Naive thymus-derived CD4-positive, alpha-beta T cell (primary cell): ENCODE data around the gene IL1RAPL2. TPM values are rescaled to one million over a fixed set of nuclear protein-coding genes. Genes with fewer than 3 reads are reported as not detected.

ENCODE experiments used
- ATAC-seq: fragments of 150-1000 bp; cut with Tn5 transposase; 2 replicates; pipeline ENCODE4 v1.10.0; 2021; ENCODE audit warnings: mild to moderate bottlenecking, moderate library complexity
- CTCF ChIA-PET: fragments of 350-600 bp; sonication (Branson Sonifier 250); formaldehyde crosslinking; loops from one replicate; lab custom pipeline; 2021; ENCODE audit warnings: antibody characterized with exemption; lab: Charles Lee
- POLR2A ChIA-PET: fragments of 350-600 bp; sonication (Branson Sonifier 250); formaldehyde crosslinking; loops from one replicate; lab custom pipeline; 2021; ENCODE audit warnings: antibody characterized with exemption, inconsistent platforms; lab: Charles Lee
- DNase-seq, 9 donors: peaks; one replicate each; pipeline versions ENCODE4 v3.0.0 to v3.0.0-alpha.2; 2020 to 2022; ENCODE audit warnings: mixed read lengths in 1 of 9
- H3K27ac ChIP-seq: one replicate; pipeline ENCODE4 v1.7.0; 2013; ENCODE audit warnings: mild to moderate bottlenecking, low read depth, low read length, moderate library complexity
- H3K27me3 ChIP-seq, 2 donors: one replicate each; pipeline ENCODE4 v1.7.0; 2013; ENCODE audit warnings: low read length in 2 of 2, mild to moderate bottlenecking in 2 of 2, moderate library complexity in 2 of 2; ENCODE audit not compliant: control insufficient read depth in 2 of 2, insufficient read depth in 2 of 2
- H3K36me3 ChIP-seq, 3 experiments: 1 replicate in 2 of 3; 2 replicates in 1 of 3; pipeline ENCODE4 v1.7.0; 2013; ENCODE audit warnings: low read length in 3 of 3, mild to moderate bottlenecking in 3 of 3, moderate library complexity in 1 of 3; ENCODE audit not compliant: insufficient read depth in 3 of 3, control insufficient read depth in 2 of 3
- H3K4me1 ChIP-seq, 2 donors: one replicate each; pipeline ENCODE4 v1.7.0; 2013; ENCODE audit warnings: low read length in 2 of 2, mild to moderate bottlenecking in 2 of 2, moderate library complexity in 1 of 2; ENCODE audit not compliant: control insufficient read depth in 2 of 2, insufficient read depth in 2 of 2
- H3K4me3 ChIP-seq: 2 replicates; pipeline ENCODE4 v1.7.0; 2013; ENCODE audit warnings: mild to moderate bottlenecking, low read length
- H3K9me3 ChIP-seq, 3 experiments: 1 replicate in 2 of 3; 2 replicates in 1 of 3; pipeline ENCODE4 v1.7.0; 2013; ENCODE audit warnings: low read length in 3 of 3; ENCODE audit not compliant: control insufficient read depth in 2 of 3
- H3K27ac Mint-ChIP-seq, 9 donors: one replicate each; pipeline ENCODE4 v1.8.0; 2020 to 2022; ENCODE audit warnings: mixed read lengths in 9 of 9, mild to moderate bottlenecking in 8 of 9, moderate library complexity in 5 of 9, inconsistent platforms in 2 of 9
- H3K27me3 Mint-ChIP-seq, 5 donors: one replicate each; pipeline ENCODE4 v1.8.0; 2021 to 2022; ENCODE audit warnings: mixed read lengths in 5 of 5, mild to moderate bottlenecking in 1 of 5
- H3K36me3 Mint-ChIP-seq, 5 donors: one replicate each; pipeline ENCODE4 v1.8.0; 2020 to 2022; ENCODE audit warnings: mixed read lengths in 5 of 5, mild to moderate bottlenecking in 3 of 5, inconsistent platforms in 1 of 5
- H3K4me1 Mint-ChIP-seq, 7 donors: one replicate each; pipeline ENCODE4 v1.8.0; 2020 to 2022; ENCODE audit warnings: mixed read lengths in 7 of 7, mild to moderate bottlenecking in 3 of 7, inconsistent platforms in 1 of 7
- H3K4me3 Mint-ChIP-seq, 10 donors: one replicate each; pipeline ENCODE4 v1.8.0; 2020 to 2022; ENCODE audit warnings: mild to moderate bottlenecking in 10 of 10, mixed read lengths in 10 of 10, moderate library complexity in 6 of 10, inconsistent platforms in 2 of 10
- H3K9me3 Mint-ChIP-seq, 11 donors: one replicate each; pipeline ENCODE4 v1.8.0; 2020 to 2022; ENCODE audit warnings: mixed read lengths in 11 of 11, mild to moderate bottlenecking in 4 of 11, inconsistent platforms in 1 of 11, moderate library complexity in 1 of 11
- intact Hi-C, 2 donors: fragments of 100-400 bp; cut with micrococcal nuclease; formaldehyde crosslinking; loops; one replicate each; pipeline ENCODE4 v1.15.1; 2023
- polyA plus RNA-seq, 2 donors: library from polyadenylated mRNA; unstranded; fragments of 300-500 nt; fragmentation: Illumina TruSeq; gene quantifications; one replicate each; pipeline ENCODE4 v1.2.3, GENCODE V29; 2021
- total RNA-seq, 6 experiments: library from RNA in 5 of 6; stranded (reverse) in 5 of 6; gene quantifications; 1 replicate in 5 of 6; 2 replicates in 1 of 6; pipeline ENCODE4 v1.2.3 and lab custom pipeline; 2021 to 2026

The IL1RAPL2 gene
- total and polyA plus RNA-seq, 7 experiments from 2014 or later, result not detected

DNA sequence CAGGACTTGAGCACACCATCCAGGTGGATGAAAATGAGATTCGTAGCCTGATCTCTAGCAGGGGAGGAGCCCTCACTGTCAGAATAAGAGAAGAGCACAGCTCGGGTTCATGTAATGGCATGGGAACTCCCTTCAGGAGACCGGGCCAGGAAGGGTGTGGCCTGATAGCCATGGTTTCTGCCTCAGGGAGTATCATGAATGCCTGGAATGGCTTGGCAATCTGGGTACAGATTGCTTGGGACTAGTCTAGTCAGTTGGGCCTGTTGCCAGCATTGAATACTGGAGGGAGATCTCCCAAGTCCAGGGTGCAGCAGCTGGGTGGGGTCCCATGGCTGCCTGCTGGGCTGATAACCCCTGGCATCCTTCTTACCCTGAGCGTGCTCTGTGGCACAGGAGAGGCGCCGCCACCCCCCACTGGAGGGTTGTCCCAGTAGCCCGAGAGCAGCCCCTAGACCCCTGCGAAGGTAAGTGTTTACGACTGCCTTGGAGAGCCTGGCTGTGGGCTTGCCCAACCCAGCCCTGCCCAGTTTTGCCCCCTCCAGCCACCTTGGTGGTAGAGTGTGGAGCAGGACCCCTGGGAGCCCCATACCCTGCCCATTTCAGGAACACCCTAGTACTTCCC is 355.7 kb downstream of the IL1RAPL2 start:
- ChIA-PET CTCF (interaction anchor here (1.4 to 1.5 kb wide), 2 partner anchors 9 to 12 kb away, joined by 3 to 5 read pairs; no protein-coding TSS in a partner anchor), POLR2A (no interaction called here)
- no peaks in the 10 kb centered on the region for H3K9me3 ChIP-seq
- Mint-ChIP-seq H3K27me3 (peaks cover 0 to 7% (median 0%) of the 10 kb centered on the region in 5 donors), H3K36me3 (no peaks in the 10 kb centered on the region), H3K4me1 (peaks cover 0 to 5% (median 2%) of the 10 kb centered on the region in 7 donors), H3K4me3 (no peak overlapping the region), H3K27ac (peak overlapping the region in 1 of 9 donors; percentile 52), H3K9me3 (no peaks in the 10 kb centered on the region)
- H3K36me3 ChIP-seq, result no peaks in the 10 kb centered on the region
- no peak for ATAC-seq
- no peak overlapping the region for H3K27ac ChIP-seq
- no peak overlapping the region for H3K4me3 ChIP-seq
- no peaks in the 10 kb centered on the region for H3K4me1 ChIP-seq
- no peaks in the 10 kb centered on the region for H3K27me3 ChIP-seq
- intact Hi-C loops, result loop anchor here in 1 of 2 donors (1.0 to 5.0 kb wide), 3 partner anchors 8 to 124 kb away; no protein-coding TSS in a partner anchor
- DNase-seq, result no peak

DNA sequence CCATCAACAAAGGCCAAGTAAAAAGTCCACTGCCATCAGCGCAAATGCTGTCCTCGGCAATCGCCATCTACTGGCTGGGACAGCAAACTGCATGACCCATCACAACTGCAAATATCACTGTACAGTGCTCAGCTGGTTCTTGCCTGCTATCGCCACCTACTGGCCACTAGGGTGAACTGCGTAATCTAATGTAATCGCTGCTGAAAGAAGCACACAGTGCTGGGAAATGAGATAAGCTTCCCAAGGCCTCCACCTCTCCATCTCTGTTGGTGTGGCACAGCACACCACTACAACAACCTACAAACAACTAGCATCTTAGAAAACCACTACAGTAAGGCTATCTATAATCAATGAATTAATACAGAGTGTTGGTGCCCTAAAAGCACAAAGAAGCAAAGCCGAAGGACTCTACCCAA is 356.2 kb downstream of the IL1RAPL2 start:
- ChIA-PET CTCF (interaction anchor here (0.7 to 1.5 kb wide), 3 partner anchors 10 to 31 kb away, joined by 3 to 5 read pairs (median 3); no protein-coding TSS in a partner anchor), POLR2A (no interaction called here)
- Mint-ChIP-seq H3K36me3 (no peaks in the 10 kb centered on the region), H3K27me3 (peaks cover 0 to 7% (median 0%) of the 10 kb centered on the region in 5 donors), H3K4me3 (no peak overlapping the region), H3K27ac (peak overlapping the region in 1 of 9 donors; percentile 52), H3K4me1 (peaks cover 0 to 5% (median 2%) of the 10 kb centered on the region in 7 donors), H3K9me3 (no peaks in the 10 kb centered on the region)
- ATAC-seq (peak; percentile 100), DNase-seq (peak; percentile 17 to 72 (median 57))
- Histone ChIP-seq H3K4me1 (no peaks in the 10 kb centered on the region), H3K9me3 (no peaks in the 10 kb centered on the region), H3K27me3 (no peaks in the 10 kb centered on the region), H3K4me3 (no peak overlapping the region), H3K27ac (no peak overlapping the region), H3K36me3 (no peaks in the 10 kb centered on the region)
- intact Hi-C loops, result loop anchor here in 1 of 2 donors (1.0 to 5.0 kb wide), 3 partner anchors 9 to 125 kb away; no protein-coding TSS in a partner anchor

GRCh38 chrX:104929324-104929723 is 363.3 kb downstream of the IL1RAPL2 start:
- H3K4me1 ChIP-seq, result no peaks in the 10 kb centered on the region
- ChIA-PET POLR2A (no interaction called here), CTCF (no interaction called here)
- Mint-ChIP-seq H3K36me3 (no peaks in the 10 kb centered on the region), H3K9me3 (no peaks in the 10 kb centered on the region), H3K27ac (no peak overlapping the region), H3K27me3 (peaks cover 0 to 6% (median 0%) of the 10 kb centered on the region in 5 donors), H3K4me1 (peaks cover 0 to 1% (median 0%) of the 10 kb centered on the region in 7 donors), H3K4me3 (peak overlapping the region in 1 of 10 donors; percentile 27)
- intact Hi-C loops, result no loop called here
- H3K27me3 ChIP-seq, result no peaks in the 10 kb centered on the region
- H3K27ac ChIP-seq, result no peak overlapping the region
- ATAC-seq, result no peak
- no peaks in the 10 kb centered on the region for H3K36me3 ChIP-seq
- no peak for DNase-seq
- no peak overlapping the region for H3K4me3 ChIP-seq
- no peaks in the 10 kb centered on the region for H3K9me3 ChIP-seq

DNA sequence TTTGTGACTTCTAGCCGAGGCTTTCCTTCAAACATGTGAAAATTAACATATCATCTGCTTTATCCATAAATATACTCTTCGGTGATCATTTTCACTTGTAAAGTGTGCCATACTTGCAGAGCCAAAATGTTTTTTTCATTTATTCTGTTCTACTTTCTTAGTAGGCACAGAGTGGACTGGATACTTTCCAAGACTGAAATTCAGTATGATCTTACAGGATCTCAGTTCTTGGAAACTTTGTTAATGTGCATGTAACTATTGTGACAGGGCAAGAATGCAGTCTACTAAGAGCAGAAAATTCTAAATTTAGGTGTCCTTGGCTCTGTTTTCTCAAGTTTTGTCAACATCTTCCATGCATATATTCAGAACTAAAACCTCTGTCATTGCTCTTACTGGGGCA is 369.6 kb downstream of the IL1RAPL2 start:
- DNase-seq, result no peak
- H3K9me3 ChIP-seq, result no peaks in the 10 kb centered on the region
- no peaks in the 10 kb centered on the region for H3K36me3 ChIP-seq
- Mint-ChIP-seq H3K9me3 (no peaks in the 10 kb centered on the region), H3K36me3 (no peaks in the 10 kb centered on the region), H3K27ac (no peak overlapping the region), H3K27me3 (peaks cover 0 to 6% (median 0%) of the 10 kb centered on the region in 5 donors), H3K4me1 (peaks cover 0 to 1% (median 0%) of the 10 kb centered on the region in 7 donors), H3K4me3 (no peak overlapping the region)
- no peak for ATAC-seq
- H3K27me3 ChIP-seq, result no peaks in the 10 kb centered on the region
- no peaks in the 10 kb centered on the region for H3K4me1 ChIP-seq
- no peak overlapping the region for H3K4me3 ChIP-seq
- H3K27ac ChIP-seq, result no peak overlapping the region
- ChIA-PET POLR2A (no interaction called here), CTCF (no interaction called here)
- intact Hi-C loops, result no loop called here

- Mint-ChIP-seq H3K4me1 (no peaks in the 10 kb centered on the region), H3K9me3 (no peaks in the 10 kb centered on the region), H3K4me3 (no peak overlapping the region), H3K27ac (no peak overlapping the region), H3K36me3 (no peaks in the 10 kb centered on the region), H3K27me3 (no peaks in the 10 kb centered on the region)
- Histone ChIP-seq H3K27ac (no peak overlapping the region), H3K9me3 (no peaks in the 10 kb centered on the region), H3K27me3 (no peaks in the 10 kb centered on the region), H3K36me3 (no peaks in the 10 kb centered on the region), H3K4me1 (no peaks in the 10 kb centered on the region), H3K4me3 (no peak overlapping the region)
- no peak for ATAC-seq
- DNase-seq, result no peak
- intact Hi-C loops, result no loop called here
- ChIA-PET POLR2A (no interaction called here), CTCF (interaction anchor here (0.8 kb wide), 1 partner anchor 31 kb away, joined by 3 read pairs; no protein-coding TSS in a partner anchor)
Observed at GRCh38 chrX:104953251-104953650, 387.3 kb downstream of the IL1RAPL2 start.

DNA sequence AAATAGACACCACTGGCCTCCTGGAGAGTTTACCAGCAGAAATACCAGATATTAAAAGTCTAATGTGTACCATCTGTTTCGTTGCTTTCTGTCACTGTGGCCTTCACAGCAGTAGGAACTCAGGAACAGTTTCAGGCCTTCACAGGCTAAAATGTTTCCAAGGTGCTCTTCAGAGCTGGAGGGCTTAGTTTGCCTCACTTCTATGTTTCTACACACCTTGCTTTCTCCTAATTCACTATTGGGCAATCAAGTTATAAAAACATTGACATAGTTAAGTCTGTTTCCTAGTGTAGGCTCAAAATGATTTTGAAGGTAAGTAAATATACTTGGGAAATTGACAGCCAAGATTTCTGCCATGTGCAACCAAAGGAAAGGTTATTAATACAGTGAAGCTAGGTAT is 395.9 kb downstream of the IL1RAPL2 start:
- Mint-ChIP-seq H3K36me3 (no peaks in the 10 kb centered on the region), H3K4me3 (no peak overlapping the region), H3K4me1 (peaks cover 0 to 2% (median 0%) of the 10 kb centered on the region in 7 donors), H3K27me3 (peaks cover 0 to 5% (median 0%) of the 10 kb centered on the region in 5 donors), H3K27ac (no peak overlapping the region), H3K9me3 (no peaks in the 10 kb centered on the region)
- no peak for ATAC-seq
- CTCF ChIA-PET, result no interaction called here
- DNase-seq, result no peak
- Histone ChIP-seq H3K9me3 (no peaks in the 10 kb centered on the region), H3K36me3 (no peaks in the 10 kb centered on the region), H3K4me3 (no peak overlapping the region), H3K27me3 (no peaks in the 10 kb centered on the region), H3K27ac (no peak overlapping the region), H3K4me1 (no peaks in the 10 kb centered on the region)
- POLR2A ChIA-PET, result no interaction called here
- intact Hi-C loops, result no loop called here

GRCh38 chrX:104968241-104968640 is 402.2 kb downstream of the IL1RAPL2 start:
- ATAC-seq (no peak), DNase-seq (no peak)
- no peak overlapping the region for H3K4me3 Mint-ChIP-seq
- no peaks in the 10 kb centered on the region for H3K36me3 Mint-ChIP-seq
- Histone ChIP-seq H3K9me3 (no peaks in the 10 kb centered on the region), H3K27ac (no peak overlapping the region), H3K4me1 (no peaks in the 10 kb centered on the region), H3K27me3 (no peaks in the 10 kb centered on the region), H3K36me3 (no peaks in the 10 kb centered on the region), H3K4me3 (no peak overlapping the region)
- no peaks in the 10 kb centered on the region for H3K4me1 Mint-ChIP-seq
- peaks cover 0 to 2% (median 0%) of the 10 kb centered on the region in 11 donors for H3K9me3 Mint-ChIP-seq
- no peak overlapping the region for H3K27ac Mint-ChIP-seq
- ChIA-PET POLR2A (no interaction called here), CTCF (no interaction called here)
- peaks cover 0 to 5% (median 0%) of the 10 kb centered on the region in 5 donors for H3K27me3 Mint-ChIP-seq
- intact Hi-C loops, result no loop called here
